B cell (primary cell): Measurements from ENCODE around the gene DENND5B. TPM values are rescaled to one million over a fixed set of nuclear protein-coding genes. Genes with fewer than 3 reads are reported as not detected.
A peak's percentile ranks its signal among the peaks of the same experiment; 100 is the strongest.

Experiments used
- ATAC-seq: fragments of 200-7000 bp; cut with Tn5 transposase; one replicate; pipeline ENCODE4 v1.10.0; 2021; ENCODE audit warnings: low read depth, mild to moderate bottlenecking, moderate number of reproducible peaks, moderate library complexity
- CTCF ChIA-PET: fragments of 350-600 bp; sonication (Branson Sonifier 250); formaldehyde crosslinking; loops from one replicate; lab custom pipeline; 2021; ENCODE audit warnings: antibody characterized with exemption, inconsistent platforms; lab: Charles Lee
- POLR2A ChIA-PET: fragments of 350-600 bp; sonication (Branson Sonifier 250); formaldehyde crosslinking; loops from one replicate; lab custom pipeline; 2021; ENCODE audit warnings: antibody characterized with exemption; lab: Charles Lee
- DNase-seq: peaks from one replicate; pipeline ENCODE4 v3.0.0; 2013
- H2AFZ ChIP-seq: 2 replicates; pipeline ENCODE4 v1.6.1; 2012; ENCODE audit warnings: mild to moderate bottlenecking, low read depth, low read length; ENCODE audit not compliant: insufficient read depth, poor library complexity, severe bottlenecking
- H3K27ac ChIP-seq, 2 donors: 1 replicate in 1 of 2; 2 replicates in 1 of 2; pipeline ENCODE4 v1.5.1; 2012 to 2013; ENCODE audit warnings: low read length in 2 of 2, mild to moderate bottlenecking in 2 of 2, moderate library complexity in 1 of 2
- H3K27me3 ChIP-seq, 4 experiments: fragments of 200-600 bp in 1 of 4; sonication (generic) in 1 of 4; replicated peaks in 1 of 4; 1 replicate in 2 of 4; 2 replicates in 2 of 4; pipeline versions ENCODE4 v1.6.1 to v1.7.0; 2013 to 2016; ENCODE audit warnings: low read length in 3 of 4, mild to moderate bottlenecking in 2 of 4, mixed read lengths in 1 of 4, moderate library complexity in 1 of 4; ENCODE audit not compliant: insufficient read depth in 4 of 4, control insufficient read depth in 3 of 4; ENCODE audit errors: control extremely low read depth in 1 of 4
- H3K36me3 ChIP-seq, 2 experiments: replicated peaks in 1 of 2; 1 replicate in 1 of 2; 2 replicates in 1 of 2; pipeline versions ENCODE4 v1.6.1 to v1.7.1; 2013; ENCODE audit warnings: low read length in 1 of 2; ENCODE audit not compliant: insufficient read depth in 2 of 2, control insufficient read depth in 1 of 2; ENCODE audit errors: control extremely low read depth in 1 of 2, extremely low read depth in 1 of 2
- H3K4me1 ChIP-seq, 2 donors: fragments of 200-600 bp in 1 of 2; sonication (generic) in 1 of 2; 1 replicate in 1 of 2; 2 replicates in 1 of 2; pipeline versions ENCODE4 v1.5.1 to v1.6.1; 2013 to 2017; ENCODE audit warnings: low read length in 2 of 2; ENCODE audit not compliant: control insufficient read depth in 2 of 2, insufficient read depth in 2 of 2
- H3K4me2 ChIP-seq: replicated peaks from 2 replicates; pipeline ENCODE3; 2012; ENCODE audit warnings: mild to moderate bottlenecking, low read depth, low read length; ENCODE audit not compliant: poor library complexity, severe bottlenecking
- H3K4me3 ChIP-seq, 5 experiments: fragments of 200-600 bp in 1 of 5; sonication (generic) in 1 of 5; 1 replicate in 3 of 5; 2 replicates in 2 of 5; pipeline versions ENCODE4 v1.5.1 to v1.7.0; 2011 to 2016; ENCODE audit warnings: low read length in 4 of 5, mild to moderate bottlenecking in 4 of 5, low read depth in 2 of 5, control low read depth in 1 of 5, moderate library complexity in 1 of 5; ENCODE audit not compliant: insufficient read depth in 1 of 5; ENCODE audit errors: control extremely low read depth in 1 of 5, extremely low read depth in 1 of 5
- H3K79me2 ChIP-seq: fragments of 200-600 bp; sonication (generic); one replicate; pipeline ENCODE4 v1.6.0; 2016; ENCODE audit warnings: low read length; ENCODE audit not compliant: control insufficient read depth, insufficient read depth
- H3K9ac ChIP-seq: fragments of 200-600 bp; sonication (generic); 2 replicates; pipeline ENCODE4 v1.6.1; 2017; ENCODE audit warnings: mild to moderate bottlenecking, low read length, moderate library complexity
- H3K9me3 ChIP-seq, 3 donors: one replicate each; pipeline versions ENCODE4 v1.6.1 to v1.7.1; 2013; ENCODE audit warnings: low read length in 2 of 3; ENCODE audit not compliant: control insufficient read depth in 2 of 3, insufficient read depth in 1 of 3; ENCODE audit errors: control extremely low read depth in 1 of 3
- H4K20me1 ChIP-seq: 2 replicates; pipeline ENCODE4 v1.6.0; 2012; ENCODE audit warnings: mild to moderate bottlenecking, low read length; ENCODE audit not compliant: insufficient read depth, control insufficient read depth, poor library complexity, severe bottlenecking
- H3K27ac Mint-ChIP-seq: one replicate; pipeline ENCODE4 v1.8.0; 2021; ENCODE audit warnings: mixed read lengths
- H3K27me3 Mint-ChIP-seq: one replicate; pipeline ENCODE4 v1.8.0; 2021; ENCODE audit warnings: mixed read lengths
- H3K4me1 Mint-ChIP-seq: one replicate; pipeline ENCODE4 v1.8.0; 2021; ENCODE audit warnings: mixed read lengths
- H3K4me3 Mint-ChIP-seq: one replicate; pipeline ENCODE4 v1.8.0; 2021; ENCODE audit warnings: mixed read lengths
- H3K9me3 Mint-ChIP-seq: one replicate; pipeline ENCODE4 v1.8.0; 2022; ENCODE audit warnings: mixed read lengths; ENCODE audit not compliant: insufficient read depth
- CTCF ChIP-seq: fragments of 200-600 bp; IDR thresholded peaks from one replicate; pipeline ENCODE4 v1.8.0; 2022; ENCODE audit warnings: antibody characterized with exemption, mild to moderate bottlenecking
- EZH2 ChIP-seq: IDR thresholded peaks from 2 replicates; pipeline ENCODE4 v1.6.1; 2012; ENCODE audit warnings: borderline replicate concordance, low read depth, mild to moderate bottlenecking, moderate library complexity, low read length; ENCODE audit not compliant: insufficient read depth, poor library complexity, severe bottlenecking
- WGBS: methylation state at CpG from one replicate; pipeline ENCODE4 v1.1.5; 2013; ENCODE audit warnings: missing lambda C conversion rate; ENCODE audit not compliant: insufficient coverage; 5-methylcytosine and 5-hydroxymethylcytosine counted together
- intact Hi-C: fragments of 100-400 bp; cut with micrococcal nuclease; formaldehyde crosslinking; loops from one replicate; pipeline ENCODE4 v1.10.0; 2022
- polyA plus RNA-seq: library from polyadenylated mRNA; depleted of rRNA; stranded (reverse); fragments of >200 nt; gene quantifications from 2 replicates; pipeline ENCODE4 v1.2.3, GENCODE V29; 2012
- total RNA-seq, 2 donors: library from RNA; stranded (reverse); fragments of 120-200 nt in 1 of 2; gene quantifications; 1 replicate in 1 of 2; 2 replicates in 1 of 2; pipeline versions ENCODE4 v1.2.3 to v1.2.4, GENCODE V29; 2013 to 2022

The DENND5B gene
- total and polyA plus RNA-seq, 2 donors (not counting 1 experiment from before 2014, with no cell fraction given), result 18.7 to 55.3 TPM

GRCh38 chr12:31481415-31481814, 109.5 kb downstream of the DENND5B start:
- no peak for TF ChIP-seq CTCF
- no peak for TF ChIP-seq EZH2
- no peaks in the 10 kb centered on the region for H3K9me3 ChIP-seq
- no peak overlapping the region for H2AFZ ChIP-seq
- Mint-ChIP-seq H3K4me1 (peaks cover 56% of the 10 kb centered on the region), H3K9me3 (no peaks in the 10 kb centered on the region), H3K27me3 (no peaks in the 10 kb centered on the region), H3K27ac (peak overlapping the region; percentile 43), H3K4me3 (no peak overlapping the region)
- no peaks in the 10 kb centered on the region for H3K27me3 ChIP-seq
- H3K9ac ChIP-seq, result no peak overlapping the region
- no peak overlapping the region for H3K4me3 ChIP-seq
- POLR2A ChIA-PET, result no interaction called here
- H3K36me3 ChIP-seq, result peaks cover 0 to 10% of the 10 kb centered on the region in 2 experiments
- H3K4me1 ChIP-seq, result peaks cover 24 to 32% of the 10 kb centered on the region in 2 donors
- H4K20me1 ChIP-seq, result peaks cover 28% of the 10 kb centered on the region
- peak overlapping the region in 1 of 2 donors; percentile 37 for H3K27ac ChIP-seq
- intact Hi-C loops, result loop anchor here (5.0 kb wide), 1 partner anchor 156 kb away; no protein-coding TSS in a partner anchor
- ATAC-seq (no peak), DNase-seq (no peak)
- CTCF ChIA-PET, result no interaction called here
- H3K4me2 ChIP-seq, result no peak overlapping the region
- 46% methylated on average over 3 of the region's 3 CpGs for WGBS
- peaks cover 26% of the 10 kb centered on the region for H3K79me2 ChIP-seq

- Histone ChIP-seq H3K79me2 (peaks cover 25% of the 10 kb centered on the region), H2AFZ (no peak overlapping the region), H4K20me1 (peaks cover 13% of the 10 kb centered on the region), H3K4me1 (peaks cover 31 to 42% of the 10 kb centered on the region in 2 donors), H3K4me2 (no peak overlapping the region), H3K9ac (no peak overlapping the region), H3K27ac (peak overlapping the region in 1 of 2 donors; percentile 1), H3K27me3 (no peaks in the 10 kb centered on the region), H3K9me3 (peaks cover 0 to 8% (median 0%) of the 10 kb centered on the region in 3 donors), H3K36me3 (peaks cover 1 to 17% of the 10 kb centered on the region in 2 experiments), H3K4me3 (no peak overlapping the region)
- no peaks in the 10 kb centered on the region for H3K27me3 Mint-ChIP-seq
- peaks cover 62% of the 10 kb centered on the region for H3K4me1 Mint-ChIP-seq
- TF ChIP-seq EZH2 (no peak), CTCF (no peak)
- intact Hi-C loops, result loop anchor here (5.0 kb wide), 2 partner anchors 43 to 158 kb away; no protein-coding TSS in a partner anchor
- H3K9me3 Mint-ChIP-seq, result no peaks in the 10 kb centered on the region
- H3K27ac Mint-ChIP-seq, result peak overlapping the region; percentile 70
- POLR2A ChIA-PET, result no interaction called here
- peak overlapping the region; percentile 11 for H3K4me3 Mint-ChIP-seq
- DNase-seq (peak; percentile 26), ATAC-seq (peak; percentile 60)
- CTCF ChIA-PET, result interaction anchor here (0.8 kb wide), 1 partner anchor 12 kb away, joined by 3 read pairs; no protein-coding TSS in a partner anchor
- 60% methylated on average over 1 of the region's 5 CpGs for WGBS
These were observed 111.3 kb downstream of the DENND5B start for GRCh38 chr12:31479516-31480210.
